ENCODE results near the gene CDK5RAP3.
"Not testable (repeated sequence)": the region's sequence is repeated elsewhere in the genome, so short reads cannot be mapped to it uniquely, and the experiment has no call there.

Gene CDK5RAP3

DNA sequence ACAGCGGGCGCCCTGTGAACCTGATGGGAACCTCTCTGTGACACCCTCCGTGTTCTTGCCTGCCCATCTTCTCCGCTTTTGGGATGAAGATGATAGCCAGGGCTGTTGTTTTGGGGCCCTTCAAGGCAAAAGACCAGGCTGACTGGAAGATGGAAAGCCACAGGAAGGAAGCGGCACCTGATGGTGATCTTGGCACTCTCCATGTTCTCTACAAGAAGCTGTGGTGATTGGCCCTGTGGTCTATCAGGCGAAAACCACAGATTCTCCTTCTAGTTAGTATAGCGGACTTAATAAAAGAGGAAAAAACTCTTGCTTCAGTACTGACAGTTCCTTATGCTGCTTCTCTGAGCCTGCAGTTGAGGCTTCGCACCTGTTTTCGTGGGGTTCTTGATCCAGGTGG, 10.5 kb downstream of the CDK5RAP3 start:
- Mint-ChIP-seq H3K36me3 (peaks cover 86% of the 10 kb centered on the region), H3K4me1 (peaks cover 33% of the 10 kb centered on the region), H3K9me3 (no peaks in the 10 kb centered on the region), H3K27ac (peak overlapping the region; percentile 56), H3K4me3 (no peak overlapping the region)
- peak; percentile 38 for ATAC-seq
- DNase-seq (ENCODE audit: low spot score in 2 of 2) = no peak

DNA sequence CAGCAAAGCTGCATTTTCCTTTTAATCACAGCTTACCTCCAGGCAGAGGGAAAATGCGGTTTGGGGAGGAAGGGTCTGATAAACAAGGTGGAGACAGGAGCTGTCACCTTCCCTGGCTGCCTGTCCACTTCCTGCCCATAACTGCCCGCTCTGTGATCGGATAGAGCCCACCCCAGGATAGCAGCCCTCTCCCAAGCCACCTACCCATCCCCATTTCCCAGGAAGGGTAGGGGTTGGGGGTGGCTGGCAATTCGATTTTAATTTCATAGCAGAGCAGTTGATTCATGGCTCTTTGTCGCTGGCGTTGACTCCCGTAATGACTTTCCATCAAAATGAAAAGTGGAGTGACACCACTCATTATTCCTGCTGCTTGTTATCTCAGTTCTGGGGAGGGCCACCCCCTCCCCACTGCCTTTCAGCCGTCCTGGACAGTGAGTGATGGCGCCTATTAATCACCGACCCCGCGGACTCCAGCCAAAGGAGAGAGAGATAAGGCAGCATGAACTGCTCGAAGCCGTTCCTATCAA, 11.2 kb downstream of the CDK5RAP3 start:
- DNase-seq (ENCODE audit: low spot score in 2 of 2) (no peak), ATAC-seq (no peak)
- no peak overlapping the region for H3K27ac Mint-ChIP-seq
- peaks cover 79% of the 10 kb centered on the region for H3K36me3 Mint-ChIP-seq
- H3K4me3 Mint-ChIP-seq = no peak overlapping the region
- H3K4me1 Mint-ChIP-seq = peaks cover 33% of the 10 kb centered on the region
- H3K9me3 Mint-ChIP-seq = no peaks in the 10 kb centered on the region

DNA sequence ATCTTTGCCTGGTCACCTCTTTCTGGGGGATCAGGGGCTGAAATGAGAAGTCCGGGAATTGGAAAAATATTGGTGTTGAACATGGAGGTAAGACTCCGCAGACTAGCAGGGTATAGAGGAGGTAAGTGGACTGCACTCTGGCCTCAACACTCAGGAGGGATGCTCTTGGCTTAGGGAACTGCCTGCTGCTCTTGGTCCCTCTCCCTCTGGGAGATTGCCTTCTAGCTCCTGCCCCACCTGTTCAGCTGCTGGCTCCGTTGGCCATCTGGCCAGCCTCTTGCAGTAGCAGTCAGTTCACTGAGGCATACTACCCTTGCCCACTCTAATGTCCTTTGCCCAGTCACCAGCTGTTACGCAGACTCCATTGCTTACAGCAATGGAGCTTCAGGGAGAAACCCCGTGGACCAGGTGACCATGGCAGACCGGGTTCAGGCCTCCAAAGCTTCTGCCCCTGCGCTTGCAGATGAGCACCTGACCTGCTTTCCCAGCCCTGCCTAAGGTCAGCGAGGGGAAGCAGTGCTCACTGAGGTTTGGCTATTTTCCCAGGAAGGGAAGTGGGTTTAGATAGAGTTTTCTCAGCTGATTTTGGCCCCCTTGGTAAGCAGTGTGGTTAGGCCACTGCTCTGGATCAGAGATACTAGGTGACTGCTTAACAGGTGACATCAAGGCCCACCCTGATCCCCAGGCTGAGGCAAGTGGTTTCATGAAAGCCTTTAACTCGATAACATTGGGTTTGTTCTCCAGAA, 11.9 kb downstream of the CDK5RAP3 start:
- Mint-ChIP-seq H3K4me3 (no peak overlapping the region), H3K4me1 (peaks cover 33% of the 10 kb centered on the region), H3K36me3 (peaks cover 72% of the 10 kb centered on the region), H3K9me3 (no peaks in the 10 kb centered on the region), H3K27ac (no peak overlapping the region)
- ATAC-seq (no peak), DNase-seq (ENCODE audit: low spot score in 2 of 2) (no peak)

DNA sequence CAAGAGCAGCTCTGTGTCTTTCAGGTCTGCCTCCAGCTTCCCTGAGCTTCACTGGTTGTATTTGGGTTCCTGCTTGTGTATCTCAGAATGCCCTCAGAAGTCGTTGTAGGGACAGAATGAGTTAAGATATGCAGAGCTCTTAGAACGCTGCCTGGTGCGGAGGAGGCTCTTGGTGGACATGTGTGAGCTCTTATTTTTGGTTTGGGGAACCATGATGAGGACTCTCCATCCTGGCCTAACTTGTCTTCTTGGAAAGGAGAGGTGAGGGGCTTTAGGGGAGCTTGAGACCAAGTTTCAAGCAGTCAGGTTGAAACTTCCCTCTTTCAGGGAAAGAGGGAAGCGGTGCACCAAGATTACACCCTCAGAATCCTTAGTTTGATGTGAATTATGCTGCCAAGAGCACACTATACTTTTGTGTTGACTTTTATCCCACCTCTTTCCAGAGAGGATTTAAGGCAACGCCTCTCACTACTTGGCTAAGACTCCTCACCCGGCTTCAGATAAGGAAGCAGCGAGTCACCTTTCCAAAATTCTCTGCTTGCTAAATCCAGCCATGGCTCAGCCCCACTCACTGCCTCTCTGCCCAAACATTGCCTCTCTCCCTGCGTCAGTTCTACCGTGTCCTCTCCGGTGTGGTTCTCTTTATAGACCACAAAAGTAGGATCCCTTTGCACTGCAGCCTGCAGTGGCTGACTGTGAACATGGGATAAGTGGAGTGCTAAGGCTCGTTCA, 12.7 kb downstream of the CDK5RAP3 start:
- H3K36me3 Mint-ChIP-seq = peaks cover 64% of the 10 kb centered on the region
- H3K27ac Mint-ChIP-seq = no peak overlapping the region
- H3K9me3 Mint-ChIP-seq = no peaks in the 10 kb centered on the region
- H3K4me3 Mint-ChIP-seq = no peak overlapping the region
- no peak for ATAC-seq
- H3K4me1 Mint-ChIP-seq = peaks cover 35% of the 10 kb centered on the region
- DNase-seq (ENCODE audit: low spot score in 2 of 2) = no peak

DNA sequence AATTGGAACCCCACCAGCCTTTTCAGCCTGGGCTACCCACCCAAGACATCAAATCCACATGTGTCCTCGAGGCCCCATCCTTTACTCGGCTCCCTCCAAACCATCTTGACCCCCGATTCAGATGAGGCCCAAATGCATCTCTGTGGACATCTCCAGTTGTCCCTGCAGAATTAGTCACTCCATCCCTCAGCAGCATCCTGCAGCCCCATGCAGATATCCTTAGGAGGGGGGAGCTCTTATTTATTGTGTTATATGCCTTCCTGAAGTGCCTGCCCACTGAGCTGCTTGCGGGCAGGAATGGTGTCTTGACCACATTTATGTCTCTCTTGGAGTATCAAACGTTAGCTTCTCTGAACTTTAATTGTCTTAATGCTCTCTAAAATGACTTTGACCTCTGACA, 15.6 kb downstream of the CDK5RAP3 start:
- H3K36me3 Mint-ChIP-seq = peaks cover 37% of the 10 kb centered on the region
- no peak overlapping the region for H3K27ac Mint-ChIP-seq
- H3K4me1 Mint-ChIP-seq = peaks cover 31% of the 10 kb centered on the region
- no peak for DNase-seq (ENCODE audit: low spot score in 2 of 2)
- H3K4me3 Mint-ChIP-seq = no peak overlapping the region
- H3K9me3 Mint-ChIP-seq = no peaks in the 10 kb centered on the region
- no peak for ATAC-seq

DNA sequence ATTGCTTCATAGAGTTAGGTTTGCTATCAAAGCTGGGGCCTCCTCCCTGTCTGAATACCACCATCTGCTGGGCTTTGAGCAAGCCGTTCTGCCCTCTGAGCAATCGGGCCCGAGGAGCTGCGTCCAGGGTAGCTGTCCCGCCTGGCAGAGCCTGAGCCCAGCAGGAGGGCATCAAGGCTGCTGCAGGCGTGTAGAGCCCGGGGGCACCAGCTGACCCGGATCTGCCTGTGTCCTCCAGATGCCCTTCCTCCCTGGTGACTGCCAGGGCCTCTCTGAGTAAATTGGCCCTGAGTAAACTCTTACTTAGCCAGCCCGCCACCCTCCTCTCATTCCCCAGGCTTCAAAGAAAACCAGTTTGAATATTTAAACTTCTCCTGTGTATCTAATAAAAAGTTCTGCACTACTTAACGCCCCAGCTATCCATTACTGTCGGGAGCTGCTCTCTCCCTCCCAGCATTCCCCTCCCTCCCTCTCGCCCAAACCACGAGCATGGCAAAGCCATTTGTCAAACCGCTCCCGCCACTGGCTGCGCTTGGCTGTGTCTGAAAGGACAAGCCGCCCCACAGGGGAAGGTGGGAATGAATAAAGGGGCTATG, 16.4 kb downstream of the CDK5RAP3 start:
- ATAC-seq (no peak), DNase-seq (ENCODE audit: low spot score in 2 of 2) (no peak)
- peaks cover 28% of the 10 kb centered on the region for H3K36me3 Mint-ChIP-seq
- no peak overlapping the region for H3K27ac Mint-ChIP-seq
- H3K4me1 Mint-ChIP-seq = peaks cover 24% of the 10 kb centered on the region
- no peak overlapping the region for H3K4me3 Mint-ChIP-seq
- H3K9me3 Mint-ChIP-seq = no peaks in the 10 kb centered on the region

DNA sequence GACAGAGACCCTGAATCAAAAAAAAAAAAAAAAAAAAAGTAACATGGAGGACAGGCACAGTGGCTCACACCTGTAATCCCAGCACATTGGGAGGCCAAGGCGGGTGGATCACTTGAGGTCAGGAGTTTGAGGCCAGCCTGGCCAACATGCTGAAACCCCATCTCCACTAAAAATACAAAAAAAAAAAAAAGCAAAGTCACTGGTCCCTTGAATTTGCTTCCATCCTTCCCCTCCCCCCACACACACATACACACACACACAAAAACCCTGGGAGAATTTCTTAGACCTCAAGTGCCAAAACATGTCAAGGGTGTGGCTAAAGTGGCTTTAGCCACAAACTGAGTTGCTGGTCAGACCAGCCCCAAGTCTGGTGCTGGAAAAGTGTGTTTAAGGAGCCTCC, 17.5 kb downstream of the CDK5RAP3 start:
- ATAC-seq; H3K9me3 Mint-ChIP-seq; H3K4me3 Mint-ChIP-seq; DNase-seq (ENCODE audit: low spot score in 2 of 2); H3K27ac Mint-ChIP-seq: not testable (repeated sequence)
- peaks cover 17% of the 10 kb centered on the region for H3K36me3 Mint-ChIP-seq
- H3K4me1 Mint-ChIP-seq = peaks cover 16% of the 10 kb centered on the region

DNA sequence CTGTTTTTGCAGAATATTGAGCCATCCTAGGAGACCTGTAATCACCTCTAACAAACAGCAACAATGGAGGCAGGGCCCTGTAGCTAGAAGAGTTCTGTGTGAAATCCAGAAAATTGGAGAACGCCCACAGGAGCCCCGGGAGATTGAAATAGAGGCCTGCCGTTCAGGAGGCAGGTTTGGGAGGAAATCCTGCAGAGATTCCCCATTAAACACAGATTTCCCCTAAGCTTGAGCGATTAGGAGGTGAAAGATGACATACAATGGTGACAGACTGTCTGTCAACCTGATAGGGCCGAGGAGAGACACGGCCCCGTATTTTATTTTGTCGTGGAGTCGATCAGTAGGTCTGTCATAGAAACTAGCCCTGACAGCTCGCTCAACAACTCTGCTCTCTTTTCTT, 18.2 kb downstream of the CDK5RAP3 start:
- peaks cover 10% of the 10 kb centered on the region for H3K36me3 Mint-ChIP-seq
- DNase-seq (ENCODE audit: low spot score in 2 of 2) (no peak), ATAC-seq (no peak)
- peaks cover 16% of the 10 kb centered on the region for H3K4me1 Mint-ChIP-seq
- H3K4me3 Mint-ChIP-seq = no peak overlapping the region
- no peaks in the 10 kb centered on the region for H3K9me3 Mint-ChIP-seq
- no peak overlapping the region for H3K27ac Mint-ChIP-seq

DNA sequence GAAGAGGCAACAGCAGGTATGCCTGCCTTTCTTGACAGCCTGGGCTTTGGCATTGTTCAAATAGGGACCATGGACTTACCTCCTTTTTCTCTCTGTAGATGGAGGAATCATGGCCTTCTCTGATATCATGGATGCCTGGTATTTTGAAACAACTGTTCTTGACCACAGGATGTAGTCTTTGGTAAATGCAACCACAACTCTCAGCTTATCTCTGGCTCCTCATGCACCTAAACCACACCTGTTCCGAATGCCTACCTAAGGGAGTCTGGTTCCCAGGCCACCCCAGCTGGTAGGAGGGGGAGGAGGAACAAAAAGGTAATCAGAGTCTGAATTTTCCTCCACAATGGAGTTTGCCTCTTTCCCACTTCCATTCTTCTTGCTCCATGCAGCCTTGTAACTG, 18.8 kb downstream of the CDK5RAP3 start:
- H3K27ac Mint-ChIP-seq = no peak overlapping the region
- no peaks in the 10 kb centered on the region for H3K9me3 Mint-ChIP-seq

DNA sequence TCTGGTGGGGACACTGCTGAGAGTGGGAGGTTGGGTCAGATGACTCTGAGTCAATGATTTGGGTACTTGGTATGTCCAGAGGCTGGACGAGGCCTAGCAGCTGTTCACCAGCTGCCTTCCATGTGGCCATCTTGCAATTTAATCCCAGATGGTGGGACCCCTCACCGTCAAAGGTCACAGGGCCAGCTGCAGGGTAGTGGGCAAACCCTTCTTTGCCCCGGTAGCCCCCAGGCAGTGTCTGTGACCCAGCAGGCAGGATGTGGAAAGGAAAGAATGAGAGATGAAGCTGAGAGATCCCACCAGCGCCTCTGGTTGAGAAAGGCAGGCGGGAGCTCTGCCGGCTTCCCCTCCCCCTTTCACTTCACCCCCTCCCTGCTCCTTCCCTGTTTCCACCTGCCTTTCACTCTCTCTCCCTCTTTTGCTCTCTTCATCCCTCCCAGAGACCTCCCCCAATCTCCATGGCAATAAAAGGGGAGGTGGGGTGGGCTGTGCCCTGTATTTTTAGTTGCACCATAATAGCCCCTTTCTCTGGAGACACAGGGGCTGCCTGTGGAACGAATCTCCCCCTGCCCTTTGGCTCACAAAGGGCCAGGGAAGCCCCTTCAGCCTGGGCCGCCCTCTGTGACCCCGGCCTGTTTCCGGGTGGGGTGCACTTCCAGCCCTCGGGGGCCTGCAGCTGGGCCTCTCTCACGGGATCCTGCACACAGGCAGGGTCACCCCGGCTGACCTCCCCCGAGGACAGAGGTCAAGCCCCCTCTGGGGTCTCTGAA, 20.2 kb downstream of the CDK5RAP3 start:
- DNase-seq (ENCODE audit: low spot score in 2 of 2) = no peak
- ATAC-seq = no peak
- no peak overlapping the region for H3K4me3 Mint-ChIP-seq
- no peaks in the 10 kb centered on the region for H3K36me3 Mint-ChIP-seq
- peaks cover 16% of the 10 kb centered on the region for H3K4me1 Mint-ChIP-seq
- no peak overlapping the region for H3K27ac Mint-ChIP-seq
- H3K9me3 Mint-ChIP-seq = no peaks in the 10 kb centered on the region

More for the DNA sequence above, 18.8 kb downstream of the CDK5RAP3 start:
- Mint-ChIP-seq H3K36me3 (peaks cover 5% of the 10 kb centered on the region), H3K4me1 (peaks cover 16% of the 10 kb centered on the region), H3K4me3 (no peak overlapping the region)
- ATAC-seq (no peak), DNase-seq (ENCODE audit: low spot score in 2 of 2) (no peak)

DNA sequence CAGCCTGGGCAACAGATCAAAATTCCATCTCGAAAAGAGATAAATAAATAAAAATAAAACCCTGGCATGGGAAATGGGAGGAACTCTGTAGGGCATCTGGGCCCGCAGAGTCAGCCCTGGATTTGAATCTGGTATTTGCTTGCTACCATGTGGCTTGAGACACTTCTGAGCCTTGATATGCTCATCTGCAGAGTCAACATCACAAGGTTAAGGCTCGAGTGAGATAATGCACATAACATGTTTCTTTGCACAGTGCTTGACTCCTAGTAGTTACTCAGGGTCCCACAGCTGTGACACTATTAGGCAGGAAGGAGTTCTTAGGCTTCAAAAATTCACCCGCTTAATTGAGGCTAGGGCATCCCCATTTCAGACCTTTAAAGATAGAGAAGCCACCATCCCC, 21.3 kb downstream of the CDK5RAP3 start:
- H3K27ac Mint-ChIP-seq = no peak overlapping the region
- H3K36me3 Mint-ChIP-seq = no peaks in the 10 kb centered on the region
- no peak for DNase-seq (ENCODE audit: low spot score in 2 of 2)
- H3K4me1 Mint-ChIP-seq = peaks cover 16% of the 10 kb centered on the region
- no peak for ATAC-seq
- H3K4me3 Mint-ChIP-seq = no peak overlapping the region
- no peaks in the 10 kb centered on the region for H3K9me3 Mint-ChIP-seq

DNA sequence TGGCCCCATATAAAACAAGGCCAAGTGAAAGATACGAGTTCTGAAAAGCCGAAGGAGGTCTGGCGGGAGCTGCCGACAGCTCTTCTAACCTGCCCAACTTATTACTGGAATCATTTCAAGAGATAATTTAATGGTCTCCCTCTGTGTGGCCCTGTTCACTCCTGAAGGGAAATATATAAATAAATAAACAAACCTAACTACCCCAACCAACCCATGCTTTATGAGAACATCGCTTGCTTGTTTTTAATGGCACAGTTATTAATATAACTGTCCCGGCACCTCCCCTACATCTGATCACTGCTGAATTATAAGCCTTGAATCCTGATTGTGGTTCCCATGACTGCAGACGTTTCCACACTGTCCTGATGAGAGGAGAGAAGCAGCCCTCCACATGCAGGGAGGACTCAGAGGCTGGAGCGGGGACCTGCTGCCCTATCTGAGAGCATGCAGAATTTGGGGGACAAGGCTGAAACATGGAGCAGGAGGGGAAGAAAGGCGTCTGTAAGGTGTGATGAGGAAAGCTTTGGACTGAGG, 22.2 kb downstream of the CDK5RAP3 start:
- DNase-seq (ENCODE audit: low spot score in 2 of 2) = no peak
- H3K36me3 Mint-ChIP-seq = no peaks in the 10 kb centered on the region
- no peak overlapping the region for H3K4me3 Mint-ChIP-seq
- ATAC-seq = no peak
- no peaks in the 10 kb centered on the region for H3K9me3 Mint-ChIP-seq
- H3K27ac Mint-ChIP-seq = no peak overlapping the region
- H3K4me1 Mint-ChIP-seq = peaks cover 16% of the 10 kb centered on the region

DNA sequence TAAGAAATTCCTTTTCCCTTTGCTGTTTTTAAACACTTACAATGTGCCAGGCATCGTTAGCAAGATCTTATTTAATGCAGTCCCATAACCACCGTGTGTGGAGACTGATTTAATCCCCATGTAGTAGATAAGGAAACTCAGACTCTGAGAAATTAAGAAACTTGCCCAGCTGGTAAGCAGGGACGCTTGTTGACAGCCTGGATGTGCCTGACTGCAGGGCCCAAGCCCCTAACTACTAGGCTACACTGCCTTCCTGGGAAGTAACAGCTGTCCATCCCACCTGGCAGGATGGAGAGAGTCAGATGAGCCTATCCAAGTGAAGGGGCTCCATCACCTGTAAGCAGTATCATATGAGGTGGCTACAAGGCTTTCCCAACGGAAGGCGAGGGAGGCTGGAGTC, 23.1 kb downstream of the CDK5RAP3 start:
- Mint-ChIP-seq H3K36me3 (no peaks in the 10 kb centered on the region), H3K27ac (no peak overlapping the region), H3K4me1 (peaks cover 11% of the 10 kb centered on the region), H3K9me3 (no peaks in the 10 kb centered on the region), H3K4me3 (no peak overlapping the region)
- no peak for ATAC-seq
- DNase-seq (ENCODE audit: low spot score in 2 of 2) = no peak

DNA sequence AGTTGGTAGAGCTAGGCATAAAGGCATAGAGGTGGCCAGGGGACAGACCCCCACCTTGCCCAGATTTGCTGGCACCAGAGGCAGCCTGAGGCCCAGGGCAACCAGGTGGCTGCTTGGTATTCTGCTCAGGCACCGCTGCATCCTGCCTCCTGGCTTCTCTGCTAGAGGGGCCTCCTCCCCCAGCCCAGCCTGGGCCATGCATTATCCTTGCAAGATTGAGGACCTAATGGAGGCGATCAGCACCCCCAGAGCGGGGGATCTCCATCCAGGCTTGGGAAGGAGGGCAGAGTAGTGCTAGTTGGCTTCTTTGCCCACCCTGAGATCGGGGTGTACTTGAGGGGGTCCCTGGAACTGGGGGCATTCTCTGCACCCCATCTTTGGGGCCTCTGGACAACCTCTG, 23.8 kb downstream of the CDK5RAP3 start:
- H3K36me3 Mint-ChIP-seq = no peaks in the 10 kb centered on the region
- no peak overlapping the region for H3K4me3 Mint-ChIP-seq
- ATAC-seq = peak; percentile 8
- no peaks in the 10 kb centered on the region for H3K9me3 Mint-ChIP-seq
- DNase-seq (ENCODE audit: low spot score in 2 of 2) = no peak
- H3K4me1 Mint-ChIP-seq = peaks cover 3% of the 10 kb centered on the region
- no peak overlapping the region for H3K27ac Mint-ChIP-seq
